HuH-7 (cell line): ENCODE data around the gene HEATR1.
"Not testable (repeated sequence)": the region's sequence is repeated elsewhere in the genome, so short reads cannot be mapped to it uniquely, and the experiment has no call there.

Experiments used
- DNase-seq: peaks from one replicate; pipeline ENCODE4 v3.0.0; 2011; ENCODE audit warnings: low spot score

HEATR1 gene

DNA sequence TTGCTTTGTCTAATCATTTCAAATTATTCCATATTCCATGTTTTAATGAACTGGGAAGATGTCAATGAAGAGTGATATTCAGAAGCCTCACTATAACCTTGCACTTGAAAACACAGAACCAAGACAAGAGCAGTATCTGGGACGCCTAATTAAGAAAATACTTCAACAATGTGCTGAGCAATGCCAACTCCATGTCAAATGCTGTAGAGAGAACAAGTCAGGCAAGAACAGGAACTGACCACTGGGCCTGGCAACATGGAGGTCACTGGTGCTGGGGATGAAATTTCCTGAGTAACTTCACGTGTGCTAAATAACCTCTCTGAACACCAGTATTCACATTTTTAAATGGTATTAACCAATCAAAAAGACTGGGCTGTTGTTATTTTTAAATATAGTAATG is 22.8 kb downstream of the HEATR1 start:
- DNase-seq = no peak

DNA sequence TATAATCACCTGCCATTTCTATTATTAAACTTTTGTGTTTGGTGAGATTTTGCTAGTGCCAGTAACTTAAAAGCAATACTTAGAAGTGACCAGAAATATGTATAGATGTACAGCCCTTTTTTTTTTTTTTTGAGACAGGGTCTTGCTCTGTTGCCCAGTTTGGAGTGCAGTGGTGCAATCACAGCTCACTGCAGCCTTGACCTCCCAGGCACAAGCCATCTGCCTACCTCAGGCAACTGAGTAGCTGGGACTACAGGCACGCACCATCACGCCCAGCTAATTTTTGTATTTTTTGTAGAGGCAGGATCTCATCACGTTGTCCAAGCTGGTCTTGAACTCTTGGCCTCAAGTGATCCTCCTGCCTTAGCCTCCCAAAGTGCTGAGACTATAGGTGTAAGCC is 23.9 kb downstream of the HEATR1 start:
- not testable (repeated sequence) for DNase-seq

DNA sequence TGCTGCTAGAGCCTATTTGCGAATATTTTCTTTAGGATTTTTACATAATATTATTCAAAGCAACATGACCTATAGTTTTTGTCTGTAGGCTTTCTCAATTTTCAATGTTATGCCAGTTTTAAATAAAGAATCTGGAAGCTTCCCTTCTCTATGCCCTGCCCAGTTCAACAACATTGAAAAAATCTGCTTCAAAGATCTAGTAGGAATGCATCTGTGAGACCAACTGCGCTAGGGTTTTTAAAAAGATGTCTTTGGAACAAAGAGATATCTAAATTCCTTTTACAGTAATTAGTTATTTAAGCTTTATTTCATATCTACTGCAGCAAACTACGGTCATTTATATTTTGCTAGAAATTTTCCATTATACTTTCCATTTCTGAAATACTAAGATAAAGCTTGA is 25.7 kb downstream of the HEATR1 start:
- no peak for DNase-seq

DNA sequence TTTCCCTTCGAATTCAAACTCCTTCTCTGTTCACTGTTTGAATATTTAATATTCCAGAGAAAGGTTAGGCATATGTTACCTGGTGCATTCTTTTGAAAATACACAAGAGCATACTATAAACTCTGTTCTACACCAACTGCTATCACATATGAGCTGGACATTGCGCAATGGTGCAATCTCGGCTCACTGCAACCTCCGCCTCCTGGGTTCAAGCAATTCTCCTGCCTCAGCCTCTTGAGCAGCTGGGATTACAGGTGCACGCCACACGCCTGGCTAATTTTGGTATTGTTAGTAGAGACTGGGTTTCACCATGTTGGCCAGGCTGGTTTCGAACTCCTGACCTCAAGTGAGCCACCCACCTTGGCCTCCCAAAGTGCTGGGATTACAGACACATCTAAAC is 27.3 kb downstream of the HEATR1 start:
- not testable (repeated sequence) for DNase-seq

DNA sequence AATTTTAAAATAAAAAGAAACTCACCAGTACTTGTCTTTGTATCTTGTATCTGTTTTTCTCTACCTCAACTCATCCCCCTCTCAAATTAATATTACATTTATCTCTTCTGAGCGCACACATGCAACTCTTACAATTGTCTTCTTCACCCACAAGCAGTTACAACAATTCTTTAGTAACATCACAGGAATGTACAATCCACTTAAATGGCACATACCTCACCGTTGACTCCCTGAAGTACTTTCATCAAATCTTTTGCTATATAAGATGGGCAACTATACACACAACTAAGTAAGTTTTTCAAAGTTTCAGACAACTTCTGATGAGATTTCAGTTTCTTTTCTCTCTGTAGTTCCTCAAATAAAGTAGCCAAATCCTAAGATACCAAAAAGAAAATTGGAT is 28.3 kb downstream of the HEATR1 start:
- DNase-seq = no peak

DNA sequence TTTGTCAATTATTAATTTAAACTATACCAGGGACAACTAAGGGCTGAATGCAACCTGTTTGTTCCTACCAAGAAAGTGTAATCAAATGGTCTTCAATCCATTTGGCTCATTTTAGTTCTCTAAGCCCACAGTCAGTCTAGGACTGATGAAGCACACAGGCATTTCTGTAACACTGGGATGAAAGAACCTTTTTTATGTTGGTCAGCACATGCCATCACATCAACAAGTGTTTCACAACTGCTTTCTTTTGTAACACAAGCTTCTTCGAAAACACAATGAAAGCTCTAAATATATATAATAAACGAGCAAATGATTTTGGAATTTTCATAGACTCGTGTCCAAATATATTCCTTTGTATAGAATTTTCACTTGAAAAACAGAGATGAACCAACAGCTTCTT is 28.8 kb downstream of the HEATR1 start:
- no peak for DNase-seq

DNA sequence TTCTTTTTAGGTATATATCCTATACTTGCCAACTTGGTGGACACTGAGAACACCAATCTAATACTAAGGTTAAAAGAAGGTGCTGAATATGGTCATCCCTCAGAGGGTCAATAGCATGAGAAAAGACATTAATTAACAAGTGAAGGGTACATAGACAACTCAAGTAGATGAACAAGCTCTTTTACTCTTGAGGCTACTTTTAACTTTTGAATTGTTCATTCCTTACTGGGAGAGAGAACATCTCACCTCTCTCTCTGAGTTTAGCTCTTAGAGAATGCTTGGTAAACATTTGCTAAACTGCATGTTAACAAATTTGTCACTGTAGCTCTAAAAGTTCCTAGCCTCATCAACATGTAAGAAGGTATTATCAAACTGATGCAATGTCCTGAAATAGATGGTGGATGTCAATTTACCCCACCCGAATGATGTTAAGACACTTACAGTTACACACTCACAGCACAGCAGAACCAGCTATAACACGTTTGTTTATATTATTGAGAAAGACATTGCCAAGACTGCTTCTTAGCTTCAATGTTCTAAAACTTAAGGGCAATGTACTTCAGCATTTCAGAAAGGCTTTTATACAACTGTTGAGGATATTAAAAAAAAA is 35.9 kb downstream of the HEATR1 start:
- no peak for DNase-seq

DNA sequence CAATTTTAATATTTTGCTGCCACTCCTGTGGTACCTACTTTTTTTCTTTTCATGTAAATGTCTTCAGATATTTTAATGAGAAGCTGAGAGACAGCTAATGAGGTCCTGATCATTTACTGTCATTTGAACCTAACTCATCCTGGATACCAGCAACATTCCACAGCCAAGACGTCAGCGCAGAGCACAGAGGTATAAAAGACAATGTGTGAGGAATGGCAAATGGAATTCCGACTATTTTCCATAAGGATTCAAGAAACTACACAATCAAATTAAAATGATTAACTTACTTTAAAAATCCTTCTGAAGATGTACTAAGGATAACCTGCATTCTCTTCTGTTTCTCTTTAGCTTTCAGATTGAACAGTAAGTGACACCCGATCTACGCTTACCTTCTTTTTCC is 38.8 kb downstream of the HEATR1 start:
- DNase-seq = no peak

DNA sequence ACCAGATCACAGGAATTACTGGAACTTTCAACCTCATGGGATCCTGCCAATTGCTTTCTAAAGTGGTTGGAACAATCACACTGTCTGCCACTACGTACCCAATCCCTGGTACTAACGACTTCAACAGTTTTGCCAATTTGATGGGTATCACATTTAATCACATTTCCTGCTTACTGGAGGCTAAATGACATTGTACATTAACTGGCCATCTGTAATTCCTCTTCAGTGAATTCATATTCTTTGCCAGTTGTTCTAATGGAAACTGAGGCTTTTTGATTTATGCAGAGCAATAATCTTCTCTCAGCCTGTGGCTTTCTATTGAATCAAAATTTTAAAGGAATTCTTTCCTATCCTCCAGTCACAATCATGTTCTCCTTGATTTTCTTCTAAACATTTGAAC is 42.3 kb downstream of the HEATR1 start:
- no peak for DNase-seq

DNA sequence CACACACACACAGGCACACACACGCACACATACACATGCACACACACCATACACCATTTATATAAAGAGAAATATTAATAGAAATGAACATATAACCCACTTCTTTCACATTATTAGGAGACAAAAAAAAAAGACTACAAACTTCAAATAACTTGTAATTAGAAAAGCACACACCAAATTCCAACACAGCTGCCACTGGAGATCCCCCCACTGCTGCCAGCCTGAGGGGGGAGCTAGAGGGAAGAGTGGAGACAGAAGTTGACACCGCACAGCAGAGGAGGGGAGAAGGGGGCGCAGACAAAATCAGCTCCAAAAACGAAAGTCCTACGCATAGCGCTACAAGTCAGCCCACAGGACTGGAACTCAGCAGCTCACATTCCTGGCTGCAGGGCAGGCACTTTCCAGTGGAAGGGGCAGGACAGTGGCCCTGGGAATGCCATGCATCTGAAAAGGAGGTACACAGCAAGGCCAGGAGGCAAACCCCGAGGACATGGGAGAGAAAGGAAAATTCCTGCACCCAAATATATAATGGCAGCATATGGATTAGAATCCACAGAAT is 44.0 kb downstream of the HEATR1 start:
- DNase-seq = no peak

DNA sequence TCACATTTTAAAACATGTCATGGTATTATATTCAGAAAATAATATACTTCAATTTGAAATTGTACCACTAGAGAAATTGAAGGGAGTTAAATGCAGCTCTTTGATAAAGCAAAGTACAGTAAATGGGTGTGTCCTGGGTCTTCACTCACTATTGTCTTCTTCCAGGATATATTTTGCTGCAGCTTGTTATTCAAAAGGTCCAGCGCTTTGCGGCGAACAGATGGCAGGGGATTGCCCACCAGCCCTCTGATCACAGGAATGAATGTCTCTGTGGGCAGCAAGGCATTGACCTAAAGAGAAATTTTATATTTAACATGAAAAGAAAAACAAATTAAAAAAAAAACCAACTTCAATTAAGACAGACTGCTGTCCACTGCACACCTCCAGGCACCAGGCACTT is 45.5 kb downstream of the HEATR1 start:
- DNase-seq = no peak

DNA sequence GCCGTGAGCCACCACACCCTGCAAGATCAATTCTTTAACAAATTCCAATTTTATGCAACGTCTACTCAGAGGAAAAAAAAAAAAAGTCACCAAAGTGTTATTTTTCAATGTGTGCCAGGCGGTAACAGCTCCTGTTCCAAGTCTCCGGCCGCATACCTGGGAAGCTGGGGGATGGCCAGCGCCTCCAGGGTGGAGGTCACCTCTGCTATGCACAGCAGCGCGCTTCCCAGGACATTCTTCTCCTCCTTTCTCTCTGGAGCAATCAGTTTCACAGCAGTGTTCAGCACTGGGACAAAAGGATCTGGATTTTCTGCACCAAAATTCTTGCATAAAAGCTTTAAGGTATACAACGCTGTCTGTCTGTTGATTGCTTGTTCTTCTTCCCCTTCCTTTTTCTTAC is 46.2 kb downstream of the HEATR1 start:
- no peak for DNase-seq

DNA sequence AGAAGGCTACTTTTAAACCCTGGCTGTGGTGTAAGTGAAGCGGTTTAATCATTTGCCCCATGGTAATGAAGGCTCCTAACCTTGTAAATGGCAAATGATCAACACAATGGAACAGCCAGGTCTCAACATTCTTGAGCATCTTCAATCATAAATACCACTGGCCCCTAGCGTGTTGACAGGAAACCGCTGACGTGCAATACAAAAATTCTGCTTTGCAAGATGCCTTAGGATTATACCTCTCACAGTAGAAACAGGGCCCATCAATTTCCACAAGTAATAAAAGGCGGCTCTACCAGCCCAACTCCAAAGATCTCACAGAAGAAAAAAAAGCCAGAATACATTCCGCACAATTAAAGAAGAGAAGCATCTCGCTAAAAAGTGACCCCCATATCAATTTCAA is 47.7 kb downstream of the HEATR1 start:
- DNase-seq = no peak

DNA sequence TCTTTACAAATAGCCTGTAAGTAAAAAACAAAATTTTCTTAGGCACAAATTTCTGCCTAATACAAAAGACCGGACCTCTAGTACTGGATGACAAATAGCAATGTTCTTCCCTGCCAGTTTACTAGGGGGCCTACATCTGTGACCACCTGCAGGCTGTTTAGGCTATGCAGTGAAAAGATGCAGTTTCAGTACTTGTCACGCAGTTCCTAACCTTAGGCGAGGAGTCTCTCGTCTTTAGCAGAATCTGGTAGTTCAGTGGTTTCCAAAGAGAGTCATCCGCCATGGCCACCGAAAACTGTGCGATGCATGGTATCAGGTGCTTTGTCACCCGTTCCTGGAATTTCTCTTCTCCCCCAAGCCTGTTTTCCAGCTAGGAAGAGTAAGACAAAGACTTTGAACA is 50.9 kb downstream of the HEATR1 start:
- no peak for DNase-seq

DNA sequence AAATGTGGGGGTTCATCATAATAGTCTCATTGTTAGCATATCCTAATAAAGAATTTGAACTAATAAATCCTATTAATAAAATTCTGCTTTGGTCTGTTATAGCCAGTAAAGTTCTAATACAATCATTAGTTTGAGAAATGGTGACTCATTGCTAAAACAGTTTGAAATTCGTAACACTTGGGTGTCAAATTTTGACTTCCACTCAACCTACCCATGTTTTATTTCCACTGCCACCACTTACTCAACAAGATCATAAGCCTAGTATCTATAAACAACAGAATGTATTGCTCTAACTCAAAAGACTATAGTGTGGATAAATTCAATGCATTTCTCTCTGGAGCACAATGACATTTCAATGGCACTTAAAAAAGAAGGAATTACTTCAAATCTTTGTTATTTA is 51.4 kb downstream of the HEATR1 start:
- DNase-seq = no peak

DNA sequence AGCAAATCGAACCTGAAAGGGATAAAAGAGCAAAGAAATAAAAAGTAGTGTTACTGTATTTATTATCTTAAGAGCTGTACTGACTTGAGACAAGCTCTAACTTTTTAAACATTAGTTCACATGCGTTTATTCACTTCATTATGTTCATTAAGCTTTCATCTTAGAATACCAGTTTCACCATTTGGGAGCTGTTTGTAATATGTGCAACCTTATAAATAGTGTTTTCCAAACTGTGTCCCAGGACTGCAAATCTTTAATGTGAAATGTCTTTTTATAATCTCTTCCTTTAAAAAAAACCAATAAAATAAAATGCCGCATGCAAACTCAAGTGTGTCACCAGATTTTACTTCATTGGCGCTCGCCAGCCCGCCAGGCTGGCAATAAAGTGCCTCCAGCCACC is 52.2 kb downstream of the HEATR1 start:
- no peak for DNase-seq

DNA sequence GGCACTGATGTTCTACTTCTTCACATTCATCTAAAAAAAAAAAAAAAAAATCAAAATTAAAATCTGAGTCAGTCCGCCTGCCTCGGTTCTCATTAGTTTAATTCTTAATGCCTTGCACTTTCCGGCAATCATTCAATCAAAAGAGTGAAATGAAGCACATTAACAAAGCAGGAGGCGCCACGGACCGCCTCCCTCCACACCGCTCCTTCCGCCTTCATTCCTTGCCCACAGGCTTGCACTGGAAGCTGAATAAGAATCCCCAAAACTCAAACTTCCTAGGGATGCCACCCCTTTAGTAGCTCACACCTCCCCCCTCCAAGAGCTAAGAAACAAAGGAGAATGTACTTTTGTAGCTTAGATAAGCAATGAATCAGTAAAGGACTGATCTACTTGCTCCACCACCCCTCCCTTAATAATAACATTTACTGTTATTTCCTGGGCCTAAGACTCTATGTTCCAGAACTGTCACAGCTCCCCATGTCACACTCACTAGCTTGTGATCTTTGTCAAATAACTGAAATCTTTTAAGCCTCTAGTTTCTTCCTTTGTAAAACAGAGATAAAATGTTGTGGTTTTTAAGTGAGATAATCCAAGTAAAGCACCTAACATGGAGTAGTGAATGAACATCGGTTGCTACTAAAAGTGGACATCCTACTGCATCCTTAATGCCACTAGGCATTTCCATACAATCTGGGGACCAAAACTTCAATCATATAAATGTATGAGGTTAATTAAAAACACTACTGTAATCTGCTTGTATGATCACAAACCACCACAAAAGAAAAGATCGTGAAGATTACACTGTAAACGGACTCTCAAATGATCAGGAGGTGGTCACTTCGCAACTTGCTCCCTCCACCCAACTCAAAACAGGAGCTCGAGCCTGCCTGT is 53.1 kb downstream of the HEATR1 start:
- DNase-seq = no peak

DNA sequence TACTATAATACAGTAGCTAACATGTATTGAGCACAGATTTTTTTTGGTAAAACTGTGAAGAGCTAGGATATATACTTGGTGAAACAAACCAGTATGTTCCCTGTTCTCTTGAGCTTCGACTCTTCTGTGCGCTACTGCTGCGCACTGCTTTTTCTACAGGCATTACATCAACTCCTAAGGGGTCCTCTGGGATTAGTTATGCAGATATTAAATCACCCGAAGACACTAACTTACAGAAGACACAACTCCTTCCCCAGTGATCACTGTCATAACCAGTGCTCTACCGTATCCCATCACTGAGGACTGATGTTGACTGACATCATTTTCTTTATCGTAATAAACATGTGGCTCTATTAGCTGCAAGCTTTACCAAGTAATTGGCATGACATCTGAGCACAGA is 55.9 kb downstream of the HEATR1 start:
- DNase-seq = no peak

DNA sequence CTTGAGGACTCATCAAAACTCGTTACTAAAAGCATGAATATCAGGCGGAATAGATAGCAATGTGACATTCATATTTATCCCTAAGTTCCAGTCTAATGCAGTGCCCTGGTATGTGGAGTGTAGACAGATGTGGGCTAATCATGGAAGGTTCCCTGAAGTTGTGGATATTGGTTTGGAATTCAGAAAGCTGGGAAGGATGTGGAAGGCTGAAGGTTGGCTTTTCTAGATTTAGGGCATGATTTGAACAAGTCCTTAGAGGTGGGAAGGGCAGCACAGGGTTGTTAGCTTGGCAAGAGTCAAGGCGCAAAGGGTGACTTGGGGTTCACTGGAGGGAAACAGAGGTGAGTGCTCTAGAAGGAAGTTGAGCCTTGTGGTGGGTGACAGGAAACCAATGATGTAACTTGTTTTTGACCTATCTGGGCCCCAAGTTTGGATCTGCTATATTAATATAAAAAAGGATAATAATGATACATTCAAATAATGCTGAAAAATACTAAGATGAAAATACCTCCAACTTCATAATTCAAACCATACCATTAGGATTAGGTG is 58.6 kb downstream of the HEATR1 start:
- DNase-seq = no peak

DNA sequence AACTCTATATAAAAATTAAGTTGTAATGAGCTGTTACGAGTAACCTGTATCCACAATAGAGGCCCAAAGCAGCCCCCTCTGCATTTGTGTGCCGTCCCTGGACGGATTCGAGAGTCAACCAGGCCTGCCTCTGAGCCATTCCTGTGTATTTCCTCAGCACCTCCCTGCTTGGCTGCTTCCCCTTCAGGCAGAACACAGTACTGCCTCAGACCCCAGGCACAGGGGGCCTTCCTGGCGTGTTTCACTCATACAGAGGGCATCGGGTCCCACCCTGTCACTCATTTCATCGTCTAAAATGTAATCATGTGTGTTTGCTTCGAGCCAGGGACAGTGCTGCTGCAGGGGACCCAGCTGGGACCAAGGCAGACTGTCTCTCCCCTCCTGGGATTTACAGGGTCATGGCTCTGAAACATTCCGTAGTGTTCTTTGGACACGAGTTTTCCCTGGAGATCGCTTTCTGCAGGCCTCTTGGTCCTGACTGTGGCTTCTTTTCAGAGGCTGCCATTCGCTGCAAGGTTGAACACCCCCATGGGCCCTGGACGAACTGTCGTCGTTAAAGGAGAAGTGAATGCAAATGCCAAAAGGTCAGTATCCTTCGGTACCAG is 61.1 kb downstream of the HEATR1 start:
- DNase-seq = peak; percentile 20

DNA sequence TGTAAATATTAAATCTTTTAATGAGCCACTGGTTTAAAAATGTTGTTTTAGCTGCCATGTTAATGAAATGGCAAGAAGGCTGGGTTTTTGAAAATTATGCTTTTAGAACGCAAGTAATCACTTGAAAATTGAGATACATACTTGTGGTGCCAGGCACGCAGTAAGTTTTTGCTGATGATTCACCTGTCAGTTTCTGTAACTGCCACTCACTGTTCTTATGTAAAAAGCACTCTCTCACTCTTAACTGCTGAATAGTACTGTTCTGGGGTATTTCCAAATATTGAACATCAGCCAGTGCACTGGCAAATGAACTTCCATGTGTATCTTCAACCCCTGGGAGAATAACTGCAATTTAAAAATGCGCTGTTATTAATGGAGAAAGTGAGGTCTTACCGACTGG is 62.6 kb downstream of the HEATR1 start:
- DNase-seq = no peak

DNA sequence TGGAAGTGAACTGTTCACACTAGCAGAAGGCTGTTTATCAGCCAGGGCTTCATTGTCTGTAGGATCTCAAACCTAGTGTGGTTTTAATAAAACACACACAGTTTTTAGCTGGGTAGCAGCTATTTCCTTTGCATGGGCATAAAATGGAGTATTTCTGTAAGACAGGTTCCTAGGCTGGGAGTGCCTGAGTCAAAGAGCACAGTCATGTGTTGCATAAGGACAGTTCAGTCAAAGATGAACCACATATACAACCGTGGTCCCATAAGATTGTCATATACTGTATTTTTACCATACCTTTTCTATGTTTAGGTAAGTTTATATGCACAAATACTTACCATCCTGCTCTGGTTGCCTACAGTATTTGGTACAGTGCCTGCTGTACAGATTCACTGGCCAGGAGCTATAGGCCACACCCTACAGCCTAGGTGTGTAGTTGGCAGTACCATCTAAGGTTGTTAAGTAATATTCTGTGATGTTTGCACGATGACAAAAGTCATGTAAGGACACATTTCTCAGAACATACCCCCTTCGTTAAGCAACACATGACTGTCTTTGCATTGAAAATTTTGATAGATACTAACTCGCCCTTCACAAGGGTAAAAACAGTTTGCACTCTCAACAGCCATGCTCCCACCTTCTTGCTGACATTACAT is 63.4 kb downstream of the HEATR1 start:
- no peak for DNase-seq
